ENCODE results near the gene RIMKLB.

Gene RIMKLB

GRCh38 chr12:8822298-8822697 lies 124.5 kb downstream of the RIMKLB start, which contains the start of gene A2ML1:
Gene A2ML1 (plus strand): TSS chr12:8822621. CDS start chr12:8822652, 31 bp downstream.
- no peak for TF ChIP-seq EZH2 (IDR thresholded peaks at IDR 0.05; ENCODE audit: borderline replicate concordance, low read length)
- no peak for TF ChIP-seq CTCF (IDR thresholded peaks at IDR 0.05; ENCODE audit: low read length)
- peak within 1 kb of the TSS; percentile 38 for H3K4me2 ChIP-seq (ENCODE audit: low read length)
- peaks cover 20% of the 10 kb centered on the region for H3K4me1 ChIP-seq (ENCODE audit: insufficient read depth, low read length, severe bottlenecking)
- H3K36me3 ChIP-seq (ENCODE audit: insufficient read depth, low read length) = no peaks in the 10 kb centered on the region
- no peaks in the 10 kb centered on the region for H3F3A ChIP-seq (ENCODE audit: insufficient read depth, low read length)
- no peaks in the 10 kb centered on the region for H3K9me2 ChIP-seq (ENCODE audit: low read depth, low read length)
- H3K4me3 ChIP-seq (ENCODE audit: low read depth, low read length, poor library complexity, severe bottlenecking) = peak within 1 kb of the TSS; percentile 12
- H2AFZ ChIP-seq (ENCODE audit: low read length) = peak within 1 kb of the TSS; percentile 43
- no peaks in the 10 kb centered on the region for H3K27me3 ChIP-seq (ENCODE audit: insufficient read depth, low read length)
- peak within 1 kb of the TSS; percentile 65 for H3K27ac ChIP-seq (ENCODE audit: low read depth, low read length, poor library complexity, severe bottlenecking)
- peak within 1 kb of the TSS; percentile 31; the same call in 1 of the 2 replicates for H3K9ac ChIP-seq (ENCODE audit: low read length)
- no peaks in the 10 kb centered on the region for H3K79me2 ChIP-seq (ENCODE audit: insufficient read depth, low read length)
- H4K20me1 ChIP-seq (ENCODE audit: insufficient read depth, low read length) = no peaks in the 10 kb centered on the region
- 0 out of 2 replicates have a peak, but pooled peaks cover 3% of the 10 kb centered on the region for H3K9me3 ChIP-seq (ENCODE audit: low read length)

- H3K9ac ChIP-seq (ENCODE audit: low read length) = peak overlapping the region; percentile 31; the same call in 1 of the 2 replicates
- H3F3A ChIP-seq (ENCODE audit: insufficient read depth, low read length) = no peaks in the 10 kb centered on the region
- H3K36me3 ChIP-seq (ENCODE audit: insufficient read depth, low read length) = no peaks in the 10 kb centered on the region
- 0 out of 2 replicates have a peak, but pooled peaks cover 3% of the 10 kb centered on the region for H3K9me3 ChIP-seq (ENCODE audit: low read length)
- H4K20me1 ChIP-seq (ENCODE audit: insufficient read depth, low read length) = no peaks in the 10 kb centered on the region
- no peaks in the 10 kb centered on the region for H3K9me2 ChIP-seq (ENCODE audit: low read depth, low read length)
- peak overlapping the region; percentile 38 for H3K4me2 ChIP-seq (ENCODE audit: low read length)
- H3K27me3 ChIP-seq (ENCODE audit: insufficient read depth, low read length) = no peaks in the 10 kb centered on the region
- TF ChIP-seq EZH2 (IDR thresholded peaks at IDR 0.05; ENCODE audit: borderline replicate concordance, low read length) (no peak), CTCF (IDR thresholded peaks at IDR 0.05; ENCODE audit: low read length) (peak; percentile 98)
- peak overlapping the region; percentile 43 for H2AFZ ChIP-seq (ENCODE audit: low read length)
- no peaks in the 10 kb centered on the region for H3K79me2 ChIP-seq (ENCODE audit: insufficient read depth, low read length)
- H3K4me1 ChIP-seq (ENCODE audit: insufficient read depth, low read length, severe bottlenecking) = peaks cover 33% of the 10 kb centered on the region
- H3K27ac ChIP-seq (ENCODE audit: low read depth, low read length, poor library complexity, severe bottlenecking) = peak overlapping the region; percentile 65
- H3K4me3 ChIP-seq (ENCODE audit: low read depth, low read length, poor library complexity, severe bottlenecking) = peak overlapping the region; percentile 12
These were observed 125.9 kb downstream of the RIMKLB start for GRCh38 chr12:8823565-8824300.

- Histone ChIP-seq H3K9me2 (ENCODE audit: low read depth, low read length) (no peaks in the 10 kb centered on the region), H4K20me1 (ENCODE audit: insufficient read depth, low read length) (no peaks in the 10 kb centered on the region), H3K27ac (ENCODE audit: low read depth, low read length, poor library complexity, severe bottlenecking) (peak overlapping the region; percentile 89), H3K36me3 (ENCODE audit: insufficient read depth, low read length) (no peaks in the 10 kb centered on the region), H3K4me1 (ENCODE audit: insufficient read depth, low read length, severe bottlenecking) (peaks cover 59% of the 10 kb centered on the region), H3K27me3 (ENCODE audit: insufficient read depth, low read length) (no peaks in the 10 kb centered on the region), H3K4me3 (ENCODE audit: low read depth, low read length, poor library complexity, severe bottlenecking) (no peak overlapping the region), H3K79me2 (ENCODE audit: insufficient read depth, low read length) (no peaks in the 10 kb centered on the region), H3K4me2 (ENCODE audit: low read length) (no peak overlapping the region), H2AFZ (ENCODE audit: low read length) (no peak overlapping the region), H3F3A (ENCODE audit: insufficient read depth, low read length) (no peaks in the 10 kb centered on the region), H3K9ac (ENCODE audit: low read length) (no peak overlapping the region), H3K9me3 (ENCODE audit: low read length) (0 out of 2 replicates have a peak, but pooled peaks cover 3% of the 10 kb centered on the region)
- TF ChIP-seq CTCF (IDR thresholded peaks at IDR 0.05; ENCODE audit: low read length) (no peak), EZH2 (IDR thresholded peaks at IDR 0.05; ENCODE audit: borderline replicate concordance, low read length) (no peak)
These were observed 129.9 kb downstream of the RIMKLB start for GRCh38 chr12:8827551-8828256.
